OCI-LY3 (cell line): ENCODE results near the gene NUP188.

ENCODE experiments used
- H2AFZ ChIP-seq: fragments of 200-600, 300-600 bp; shearing (Covaris generic); 2 replicates; pipeline ENCODE4 v1.6.0; 2014; ENCODE audit warnings: antibody characterized with exemption, low read depth, low read length
- H3K27ac ChIP-seq: fragments of 200-600, 300-600 bp; sonication (generic); 2 replicates; pipeline ENCODE4 v1.5.1; 2014; ENCODE audit warnings: mild to moderate bottlenecking, low read length, moderate library complexity, mixed read lengths
- H3K27me3 ChIP-seq: fragments of 200-600, 300-600 bp; sonication (generic); 2 replicates; pipeline ENCODE4 v1.6.1; 2014; ENCODE audit warnings: low read depth, low read length, mixed read lengths
- H3K36me3 ChIP-seq: fragments of 200-600, 300-600 bp; sonication (generic); replicated peaks from 2 replicates; pipeline ENCODE3; 2014; ENCODE audit warnings: low read depth, low read length, mixed read lengths
- H3K4me1 ChIP-seq: fragments of 300-600, 200-600 bp; sonication (generic); 2 replicates; pipeline ENCODE4 v1.6.1; 2014; ENCODE audit warnings: low read length, mixed read lengths
- H3K4me2 ChIP-seq: fragments of 200-600, 300-600 bp; sonication (generic); 2 replicates; pipeline ENCODE4 v1.6.1; 2014; ENCODE audit warnings: low read length, mixed read lengths
- H3K4me3 ChIP-seq: fragments of 300-600, 200-600 bp; sonication (generic); 2 replicates; pipeline ENCODE4 v1.5.1; 2014; ENCODE audit warnings: antibody characterized with exemption, mild to moderate bottlenecking, low read length, moderate library complexity
- H3K79me2 ChIP-seq: fragments of 300-600, 200-600 bp; shearing (Covaris generic); 2 replicates; pipeline ENCODE4 v1.6.1; 2014; ENCODE audit warnings: mild to moderate bottlenecking, low read length, mixed read lengths
- H3K9ac ChIP-seq: fragments of 300-600, 200-600 bp; shearing (Covaris generic); 2 replicates; pipeline ENCODE4 v1.6.0; 2014; ENCODE audit warnings: mild to moderate bottlenecking, low read length, moderate library complexity
- H3K9me3 ChIP-seq: fragments of 200-600, 300-600 bp; shearing (Covaris generic); 2 replicates; pipeline ENCODE4 v1.6.1; 2014; ENCODE audit warnings: low read length, mixed read lengths; ENCODE audit not compliant: insufficient read depth
- H4K20me1 ChIP-seq: fragments of 200-600, 300-600 bp; sonication (generic); 2 replicates; pipeline ENCODE4 v1.6.1; 2016; ENCODE audit warnings: low read length, mixed read lengths; ENCODE audit not compliant: insufficient read depth
- EZH2phosphoT487 ChIP-seq: fragments of 200-600 bp; shearing (Covaris generic); IDR thresholded peaks from 2 replicates; pipeline ENCODE4 v1.6.1; 2018; ENCODE audit warnings: antibody characterized with exemption, mixed run types, low read depth
- TF ChIP-seq, protein P1 (sequence below): fragments of 200-600, 300-600 bp; sonication (generic); IDR thresholded peaks from 2 replicates; pipeline ENCODE4 v1.5.1; 2014; ENCODE audit warnings: antibody characterized with exemption, low read length, low read depth

The NUP188 gene

GRCh38 chr9:129053020-129053419 is 105.5 kb downstream of the NUP188 start:
- H3K9ac ChIP-seq, result no peak overlapping the region
- no peak overlapping the region for H3K4me2 ChIP-seq
- H3K36me3 ChIP-seq, result peaks cover 6% of the 10 kb centered on the region
- H2AFZ ChIP-seq, result no peak overlapping the region
- no peaks in the 10 kb centered on the region for H3K79me2 ChIP-seq
- H3K4me3 ChIP-seq, result no peak overlapping the region
- no peaks in the 10 kb centered on the region for H4K20me1 ChIP-seq
- H3K4me1 ChIP-seq, result no peaks in the 10 kb centered on the region
- H3K27me3 ChIP-seq, result no peaks in the 10 kb centered on the region
- no peak for TF ChIP-seq EZH2phosphoT487
- TF ChIP-seq, protein P1, sequence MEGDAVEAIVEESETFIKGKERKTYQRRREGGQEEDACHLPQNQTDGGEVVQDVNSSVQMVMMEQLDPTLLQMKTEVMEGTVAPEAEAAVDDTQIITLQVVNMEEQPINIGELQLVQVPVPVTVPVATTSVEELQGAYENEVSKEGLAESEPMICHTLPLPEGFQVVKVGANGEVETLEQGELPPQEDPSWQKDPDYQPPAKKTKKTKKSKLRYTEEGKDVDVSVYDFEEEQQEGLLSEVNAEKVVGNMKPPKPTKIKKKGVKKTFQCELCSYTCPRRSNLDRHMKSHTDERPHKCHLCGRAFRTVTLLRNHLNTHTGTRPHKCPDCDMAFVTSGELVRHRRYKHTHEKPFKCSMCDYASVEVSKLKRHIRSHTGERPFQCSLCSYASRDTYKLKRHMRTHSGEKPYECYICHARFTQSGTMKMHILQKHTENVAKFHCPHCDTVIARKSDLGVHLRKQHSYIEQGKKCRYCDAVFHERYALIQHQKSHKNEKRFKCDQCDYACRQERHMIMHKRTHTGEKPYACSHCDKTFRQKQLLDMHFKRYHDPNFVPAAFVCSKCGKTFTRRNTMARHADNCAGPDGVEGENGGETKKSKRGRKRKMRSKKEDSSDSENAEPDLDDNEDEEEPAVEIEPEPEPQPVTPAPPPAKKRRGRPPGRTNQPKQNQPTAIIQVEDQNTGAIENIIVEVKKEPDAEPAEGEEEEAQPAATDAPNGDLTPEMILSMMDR, result no peak
- no peaks in the 10 kb centered on the region for H3K9me3 ChIP-seq
- no peak overlapping the region for H3K27ac ChIP-seq

DNA sequence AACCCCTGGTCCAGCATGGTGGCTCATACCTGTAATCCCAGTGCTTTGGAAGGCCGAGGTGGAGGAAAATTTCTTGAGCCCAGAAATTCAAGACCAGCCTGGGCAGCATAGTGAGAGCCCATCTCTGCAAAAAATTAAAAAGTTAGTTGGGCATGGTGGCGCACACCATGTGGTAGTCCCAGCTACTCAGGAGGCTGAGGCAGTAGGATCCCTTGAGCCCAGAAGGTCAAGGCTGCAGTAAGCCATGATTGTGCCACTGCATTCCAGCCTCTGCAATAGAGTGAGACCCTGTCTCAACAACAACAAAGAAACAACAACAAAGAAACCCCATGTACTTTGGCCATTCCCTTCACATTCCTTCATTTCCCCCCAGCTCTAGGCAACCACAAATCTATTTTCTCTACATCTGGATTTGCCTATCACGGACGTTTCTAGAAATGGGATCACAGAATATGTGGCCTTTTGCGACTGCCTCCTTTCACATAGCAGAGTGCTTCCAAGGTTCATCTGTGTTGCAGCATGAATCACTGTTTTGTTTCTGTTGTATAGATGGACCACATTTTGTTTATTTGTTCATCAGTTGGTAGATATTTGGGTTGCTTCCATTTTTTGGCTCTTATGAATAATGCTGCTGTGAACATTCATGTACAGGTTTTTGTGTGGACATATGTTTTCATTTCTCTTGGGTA is 106.8 kb downstream of the NUP188 start:
- H3K9me3 ChIP-seq, result no peaks in the 10 kb centered on the region
- H2AFZ ChIP-seq, result no peak overlapping the region
- TF ChIP-seq, protein P1, result no peak
- TF ChIP-seq EZH2phosphoT487, result no peak
- no peaks in the 10 kb centered on the region for H3K27me3 ChIP-seq
- no peaks in the 10 kb centered on the region for H3K4me1 ChIP-seq
- no peak overlapping the region for H3K4me3 ChIP-seq
- no peak overlapping the region for H3K9ac ChIP-seq
- H3K27ac ChIP-seq, result no peak overlapping the region
- no peak overlapping the region for H3K4me2 ChIP-seq
- H3K79me2 ChIP-seq, result no peaks in the 10 kb centered on the region
- H3K36me3 ChIP-seq, result peaks cover 5% of the 10 kb centered on the region
- no peaks in the 10 kb centered on the region for H4K20me1 ChIP-seq
